Inflammatory macrophage treated with lipopolysaccharide for 1 hour (primary cell): ENCODE data around the gene IL23R.
"Not testable (repeated sequence)": the region's sequence is repeated elsewhere in the genome, so short reads cannot be mapped to it uniquely, and the experiment has no call there.

Experiments used
- DNase-seq, 2 donors: peaks; one replicate each; pipeline ENCODE4 v3.0.0-alpha.2; 2020 to 2022

IL23R gene

GRCh38 chr1:67166196-67166595 lies at the start of gene IL23R:
Gene IL23R (plus strand): TSS chr1:67166454. CDS start chr1:67168121, 1,667 bp downstream.
- DNase-seq = peak; percentile 50 to 56

- DNase-seq = peak in 1 of 2 donors; percentile 6
Measured at GRCh38 chr1:67118191-67118590, 48.1 kb upstream of the IL23R start.

- DNase-seq = no peak
Measured at GRCh38 chr1:67118646-67119045, 47.6 kb upstream of the IL23R start.

- DNase-seq = no peak
Measured at GRCh38 chr1:67120855-67121619, 45.2 kb upstream of the IL23R start.

GRCh38 chr1:67124455-67124854 lies 41.8 kb upstream of the IL23R start:
- no peak for DNase-seq

- DNase-seq = no peak
Measured at GRCh38 chr1:67126111-67126746, 40.0 kb upstream of the IL23R start.

GRCh38 chr1:67126974-67127373 lies 39.3 kb upstream of the IL23R start:
- DNase-seq = no peak

- no peak for DNase-seq
Measured at GRCh38 chr1:67130673-67131072, 35.6 kb upstream of the IL23R start.

- no peak for DNase-seq
Measured at GRCh38 chr1:67133177-67133576, 33.1 kb upstream of the IL23R start.

GRCh38 chr1:67134695-67135094 lies 31.6 kb upstream of the IL23R start, which contains the start of gene C1orf141:
Gene C1orf141 (minus strand): TSS chr1:67134970. CDS start chr1:67127240, 7,730 bp downstream.
- DNase-seq = peak in 1 of 2 donors; percentile 10

GRCh38 chr1:67135354-67135753 lies 30.9 kb upstream of the IL23R start:
- no peak for DNase-seq

GRCh38 chr1:67137307-67137753 lies 28.9 kb upstream of the IL23R start:
- DNase-seq = no peak

GRCh38 chr1:67138813-67139499 lies 27.3 kb upstream of the IL23R start:
- DNase-seq = no peak

GRCh38 chr1:67140460-67140859 lies 25.8 kb upstream of the IL23R start:
- DNase-seq = no peak

GRCh38 chr1:67141832-67142231 lies 24.4 kb upstream of the IL23R start:
- not testable (repeated sequence) for DNase-seq

GRCh38 chr1:67142931-67143330 lies 23.3 kb upstream of the IL23R start:
- no peak for DNase-seq

GRCh38 chr1:67143966-67144365 lies 22.3 kb upstream of the IL23R start:
- DNase-seq = no peak

- no peak for DNase-seq
Measured at GRCh38 chr1:67144696-67145095, 21.6 kb upstream of the IL23R start.

GRCh38 chr1:67146101-67146500 lies 20.2 kb upstream of the IL23R start:
- DNase-seq = no peak

GRCh38 chr1:67146539-67146938 lies 19.7 kb upstream of the IL23R start:
- DNase-seq = no peak

GRCh38 chr1:67147973-67148372 lies 18.3 kb upstream of the IL23R start:
- DNase-seq = not testable (repeated sequence)

GRCh38 chr1:67148516-67149178 lies 17.6 kb upstream of the IL23R start:
- no peak for DNase-seq

GRCh38 chr1:67149179-67149770 lies 17.0 kb upstream of the IL23R start:
- DNase-seq = peak; percentile 26 to 38
